ENCODE results near the gene IGFALS.

Gene IGFALS

DNA sequence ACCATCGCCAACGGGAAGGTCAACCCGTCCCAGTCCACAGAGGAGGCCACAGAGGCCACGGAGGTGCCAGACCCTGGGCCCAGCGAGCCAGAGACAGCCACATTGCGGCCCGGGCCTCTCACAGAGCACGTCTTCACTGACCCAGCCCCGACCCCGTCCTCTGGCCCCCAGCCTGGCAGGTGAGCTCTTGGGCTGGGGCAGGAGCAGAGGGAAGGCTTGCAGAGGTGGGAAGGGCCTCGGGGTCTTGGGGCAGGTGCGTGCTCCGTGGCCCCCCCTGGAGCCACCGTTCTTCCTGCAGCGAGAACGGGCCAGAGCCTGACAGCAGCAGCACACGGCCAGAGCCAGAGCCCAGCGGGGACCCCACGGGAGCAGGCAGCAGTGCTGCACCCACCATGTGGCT, 27.3 kb downstream of the IGFALS start:
- H3K4me1 ChIP-seq (ENCODE audit: control insufficient read depth, low read depth, low read length): no peaks in the 10 kb centered on the region
- no peak overlapping the region for H3K27ac ChIP-seq (ENCODE audit: low read length)
- no peaks in the 10 kb centered on the region for H3K27me3 ChIP-seq (ENCODE audit: control insufficient read depth, insufficient read depth, low read length)
- no peak overlapping the region for H3K9ac ChIP-seq (ENCODE audit: low read length)
- H3K36me3 ChIP-seq (ENCODE audit: control insufficient read depth, low read depth, low read length): no peaks in the 10 kb centered on the region
- no peak overlapping the region for H3K4me3 ChIP-seq (ENCODE audit: low read length)
- no peaks in the 10 kb centered on the region for H3K9me3 ChIP-seq (ENCODE audit: control insufficient read depth, low read depth, low read length)

DNA sequence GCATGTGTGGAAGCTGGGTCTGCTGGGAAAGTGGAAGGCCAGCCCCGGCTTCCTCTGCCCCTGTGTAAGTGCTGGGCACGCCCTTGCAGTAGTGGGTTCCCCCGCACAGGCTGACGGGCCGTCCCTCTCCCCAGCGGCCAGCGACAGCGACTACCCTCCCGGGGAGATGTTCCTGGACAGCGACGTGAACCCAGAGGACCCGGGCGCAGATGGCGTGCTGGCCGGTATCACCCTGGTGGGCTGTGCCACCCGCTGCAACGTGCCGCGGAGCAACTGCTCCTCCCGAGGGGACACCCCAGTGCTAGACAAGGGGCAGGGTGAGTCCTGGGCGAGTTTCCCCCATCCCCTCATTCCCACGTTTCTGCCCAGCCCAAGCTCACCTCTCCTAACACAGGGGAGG, 27.7 kb downstream of the IGFALS start:
- Histone ChIP-seq H3K36me3 (ENCODE audit: control insufficient read depth, low read depth, low read length) (no peaks in the 10 kb centered on the region), H3K27ac (ENCODE audit: low read length) (no peak overlapping the region), H3K9me3 (ENCODE audit: control insufficient read depth, low read depth, low read length) (no peaks in the 10 kb centered on the region), H3K9ac (ENCODE audit: low read length) (no peak overlapping the region), H3K4me3 (ENCODE audit: low read length) (no peak overlapping the region), H3K4me1 (ENCODE audit: control insufficient read depth, low read depth, low read length) (no peaks in the 10 kb centered on the region), H3K27me3 (ENCODE audit: control insufficient read depth, insufficient read depth, low read length) (no peaks in the 10 kb centered on the region)

DNA sequence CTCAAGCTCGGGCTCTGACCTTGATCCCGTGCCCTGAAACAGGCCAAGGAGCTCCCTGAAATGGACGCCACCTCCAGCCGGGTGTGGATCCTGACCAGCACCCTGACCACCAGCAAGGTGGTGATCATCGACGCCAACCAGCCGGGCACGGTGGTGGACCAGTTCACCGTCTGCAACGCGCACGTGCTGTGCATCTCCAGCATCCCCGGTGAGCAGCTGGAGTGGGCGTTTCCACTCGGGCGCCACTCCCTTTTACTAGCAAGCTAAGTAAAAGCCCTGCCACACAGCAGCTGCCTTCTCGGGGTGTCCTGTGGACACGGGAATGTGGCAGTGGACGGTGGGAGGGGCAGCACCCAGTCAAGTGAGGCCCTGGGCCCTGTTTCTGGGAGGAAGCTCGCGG, 28.5 kb downstream of the IGFALS start:
- Histone ChIP-seq H3K4me3 (ENCODE audit: low read length) (no peak overlapping the region), H3K4me1 (ENCODE audit: control insufficient read depth, low read depth, low read length) (no peaks in the 10 kb centered on the region), H3K36me3 (ENCODE audit: control insufficient read depth, low read depth, low read length) (no peaks in the 10 kb centered on the region), H3K9ac (ENCODE audit: low read length) (no peak overlapping the region), H3K27ac (ENCODE audit: low read length) (no peak overlapping the region), H3K27me3 (ENCODE audit: control insufficient read depth, insufficient read depth, low read length) (no peaks in the 10 kb centered on the region), H3K9me3 (ENCODE audit: control insufficient read depth, low read depth, low read length) (no peaks in the 10 kb centered on the region)

DNA sequence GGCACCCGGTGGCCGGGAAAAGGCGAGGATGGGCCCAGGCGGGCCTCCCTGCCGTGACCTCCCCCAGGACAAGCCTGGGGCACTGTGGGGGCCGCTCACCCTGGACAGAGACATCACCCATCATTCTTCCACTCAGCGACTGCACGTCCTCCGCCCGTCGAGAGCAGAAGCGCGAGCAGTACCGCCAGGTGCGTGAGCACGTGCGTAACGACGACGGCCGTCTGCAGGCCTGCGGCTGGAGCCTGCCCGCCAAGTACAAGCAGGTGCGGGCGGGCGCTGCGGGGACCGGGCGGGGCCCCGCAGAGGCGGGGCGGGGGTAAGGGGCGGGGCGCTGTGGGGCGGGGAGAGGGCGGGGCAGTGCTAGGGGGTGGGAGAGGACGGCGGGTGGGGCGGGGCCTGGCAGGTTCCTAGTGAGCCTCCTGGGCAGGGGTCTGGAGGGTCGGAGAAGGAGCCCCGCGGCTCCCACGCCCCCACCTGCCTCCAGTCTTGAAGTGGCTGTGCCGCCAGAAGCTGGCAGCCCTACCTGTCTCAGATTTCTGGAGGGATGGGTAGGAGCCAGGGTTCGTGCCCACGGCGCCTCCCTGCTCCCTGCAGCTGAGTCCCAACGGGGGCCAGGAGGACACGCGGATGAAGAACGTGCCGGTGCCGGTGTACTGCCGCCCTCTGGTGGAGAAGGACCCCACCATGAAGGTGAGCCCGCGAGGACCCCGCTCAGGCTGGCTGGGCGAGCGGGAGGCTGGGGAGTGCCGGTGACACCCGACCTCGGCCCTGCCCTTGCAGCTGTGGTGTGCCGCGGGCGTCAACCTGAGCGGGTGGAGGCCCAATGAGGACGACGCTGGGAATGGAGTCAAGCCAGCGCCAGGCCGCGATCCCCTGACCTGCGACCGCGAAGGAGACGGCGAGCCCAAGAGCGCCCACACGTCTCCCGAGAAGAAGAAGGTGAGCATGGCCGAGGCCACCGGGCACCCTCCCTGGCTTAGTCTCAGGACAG, 29.7 kb downstream of the IGFALS start:
- Histone ChIP-seq H3K27me3 (ENCODE audit: control insufficient read depth, insufficient read depth, low read length) (no peaks in the 10 kb centered on the region), H3K9me3 (ENCODE audit: control insufficient read depth, low read depth, low read length) (no peaks in the 10 kb centered on the region), H3K9ac (ENCODE audit: low read length) (no peak overlapping the region), H3K4me3 (ENCODE audit: low read length) (no peak overlapping the region), H3K27ac (ENCODE audit: low read length) (no peak overlapping the region), H3K36me3 (ENCODE audit: control insufficient read depth, low read depth, low read length) (no peaks in the 10 kb centered on the region), H3K4me1 (ENCODE audit: control insufficient read depth, low read depth, low read length) (no peaks in the 10 kb centered on the region)

DNA sequence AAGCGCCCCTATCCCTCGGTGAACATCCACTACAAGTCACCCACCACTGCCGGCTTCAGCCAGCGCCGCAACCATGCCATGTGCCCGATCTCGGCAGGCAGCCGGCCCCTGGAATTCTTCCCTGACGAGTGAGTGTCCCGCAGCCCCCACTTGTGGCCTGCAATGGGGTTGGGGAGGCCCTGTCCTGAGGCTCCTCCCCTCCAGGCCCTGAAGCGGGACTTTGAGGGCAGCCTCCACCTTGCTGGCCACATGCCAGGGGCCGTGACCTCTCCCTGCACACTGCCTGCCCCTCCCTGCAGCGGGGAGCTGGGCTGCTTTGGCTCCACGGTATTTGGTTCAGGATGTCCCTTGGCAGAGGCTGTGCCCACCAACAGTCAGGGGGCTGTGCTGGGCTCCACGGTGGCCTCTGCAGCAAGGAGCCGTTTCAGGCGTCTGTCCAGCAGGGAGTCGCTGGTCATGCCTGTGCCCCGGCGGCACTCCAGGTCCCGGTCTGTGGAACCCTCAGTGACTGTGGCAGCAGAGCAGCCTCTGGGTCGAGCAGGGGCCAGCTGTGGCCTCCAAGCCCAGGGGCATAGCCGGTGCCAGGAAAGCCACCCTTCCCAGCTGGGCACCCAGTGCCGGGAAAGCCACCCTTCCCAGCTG, 30.5 kb downstream of the IGFALS start:
- no peaks in the 10 kb centered on the region for H3K36me3 ChIP-seq (ENCODE audit: control insufficient read depth, low read depth, low read length)
- H3K9ac ChIP-seq (ENCODE audit: low read length): no peak overlapping the region

DNA sequence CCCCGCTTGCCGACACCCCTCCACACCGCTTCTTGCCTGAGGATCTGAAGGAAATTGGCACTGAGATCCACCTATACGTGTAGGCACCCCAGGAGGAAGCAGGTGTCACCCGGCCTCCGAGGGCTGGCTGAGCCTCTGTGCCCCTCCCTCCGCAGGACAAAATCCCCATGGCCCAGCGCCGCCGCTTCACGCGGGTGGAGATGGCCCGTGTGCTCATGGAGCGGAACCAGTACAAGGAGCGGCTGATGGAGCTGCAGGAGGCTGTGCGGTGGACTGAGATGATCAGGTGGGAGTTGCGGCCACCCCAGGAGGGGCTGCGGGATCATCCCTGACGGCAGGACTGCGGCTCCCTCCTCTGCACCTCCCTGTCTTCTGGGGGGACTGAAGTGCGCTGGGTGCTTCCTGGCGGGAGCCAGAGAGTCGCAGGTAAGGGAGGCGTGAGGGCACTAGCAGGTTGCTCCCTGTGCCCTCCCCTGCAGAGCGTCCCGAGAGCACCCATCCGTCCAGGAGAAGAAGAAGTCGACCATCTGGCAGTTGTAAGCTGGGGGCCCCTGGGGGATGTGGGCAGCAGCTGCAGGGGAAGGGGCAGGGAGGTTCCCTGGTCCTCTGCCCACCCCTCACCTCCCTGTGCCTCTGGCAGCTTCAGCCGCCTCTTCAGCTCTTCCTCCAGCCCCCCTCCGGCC, 31.2 kb downstream of the IGFALS start:
- Histone ChIP-seq H3K9me3 (ENCODE audit: control insufficient read depth, low read depth, low read length) (no peaks in the 10 kb centered on the region), H3K4me3 (ENCODE audit: low read length) (no peak overlapping the region), H3K36me3 (ENCODE audit: control insufficient read depth, low read depth, low read length) (no peaks in the 10 kb centered on the region)

More for the DNA sequence above, 30.5 kb downstream of the IGFALS start:
- Histone ChIP-seq H3K4me3 (ENCODE audit: low read length) (no peak overlapping the region), H3K4me1 (ENCODE audit: control insufficient read depth, low read depth, low read length) (no peaks in the 10 kb centered on the region), H3K27me3 (ENCODE audit: control insufficient read depth, insufficient read depth, low read length) (no peaks in the 10 kb centered on the region), H3K27ac (ENCODE audit: low read length) (no peak overlapping the region), H3K9me3 (ENCODE audit: control insufficient read depth, low read depth, low read length) (no peaks in the 10 kb centered on the region)

DNA sequence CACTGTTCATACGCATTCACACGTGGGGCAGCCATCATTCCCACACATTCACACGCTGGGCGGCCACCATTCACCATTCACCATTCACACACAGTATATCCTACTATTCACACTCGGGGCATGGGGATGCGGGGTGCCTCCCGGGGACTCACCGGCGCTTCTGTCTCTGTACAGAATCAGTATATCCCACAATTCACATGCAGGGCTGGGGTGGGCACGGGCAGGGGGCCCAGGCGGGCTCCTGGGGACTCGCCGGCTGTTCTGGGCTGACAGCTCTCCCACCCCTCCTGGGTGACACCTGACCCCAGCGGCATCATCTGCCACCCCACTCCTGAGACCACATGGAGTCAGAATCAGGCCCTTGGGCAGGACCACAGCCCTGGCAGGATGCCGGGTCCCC, 31.8 kb downstream of the IGFALS start:
- no peaks in the 10 kb centered on the region for H3K27me3 ChIP-seq (ENCODE audit: control insufficient read depth, insufficient read depth, low read length)
- H3K9ac ChIP-seq (ENCODE audit: low read length): no peak overlapping the region
- H3K4me3 ChIP-seq (ENCODE audit: low read length): no peak overlapping the region
- H3K9me3 ChIP-seq (ENCODE audit: control insufficient read depth, low read depth, low read length): no peaks in the 10 kb centered on the region
- H3K27ac ChIP-seq (ENCODE audit: low read length): no peak overlapping the region
- H3K4me1 ChIP-seq (ENCODE audit: control insufficient read depth, low read depth, low read length): no peaks in the 10 kb centered on the region
- H3K36me3 ChIP-seq (ENCODE audit: control insufficient read depth, low read depth, low read length): no peaks in the 10 kb centered on the region

More for the DNA sequence above, 31.2 kb downstream of the IGFALS start:
- Histone ChIP-seq H3K27ac (ENCODE audit: low read length) (no peak overlapping the region), H3K4me1 (ENCODE audit: control insufficient read depth, low read depth, low read length) (no peaks in the 10 kb centered on the region), H3K9ac (ENCODE audit: low read length) (no peak overlapping the region), H3K27me3 (ENCODE audit: control insufficient read depth, insufficient read depth, low read length) (no peaks in the 10 kb centered on the region)

DNA sequence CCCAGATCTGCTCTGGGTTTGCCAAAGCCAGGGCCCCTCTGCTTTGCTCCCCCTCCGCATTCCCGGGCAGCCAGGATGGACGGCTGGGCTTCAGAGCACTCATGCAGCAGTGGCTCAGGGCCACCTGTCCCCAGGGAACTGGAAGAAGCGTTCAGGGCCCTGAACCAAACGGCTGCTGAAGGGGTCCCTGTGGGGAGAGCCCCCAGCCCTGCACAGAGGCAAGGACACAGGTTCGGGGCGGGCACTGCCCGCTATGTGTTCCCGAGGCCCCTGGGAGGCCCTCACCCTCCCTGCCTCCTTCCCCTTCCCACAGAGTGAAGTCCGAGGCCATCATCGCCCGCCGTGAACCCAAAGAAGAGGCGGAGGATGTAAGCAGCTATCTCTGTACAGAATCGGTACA, 32.6 kb downstream of the IGFALS start:
- H3K36me3 ChIP-seq (ENCODE audit: control insufficient read depth, low read depth, low read length): no peaks in the 10 kb centered on the region
- no peaks in the 10 kb centered on the region for H3K9me3 ChIP-seq (ENCODE audit: control insufficient read depth, low read depth, low read length)
- no peak overlapping the region for H3K9ac ChIP-seq (ENCODE audit: low read length)
- no peak overlapping the region for H3K4me3 ChIP-seq (ENCODE audit: low read length)
- no peak overlapping the region for H3K27ac ChIP-seq (ENCODE audit: low read length)
- no peaks in the 10 kb centered on the region for H3K27me3 ChIP-seq (ENCODE audit: control insufficient read depth, insufficient read depth, low read length)
- H3K4me1 ChIP-seq (ENCODE audit: control insufficient read depth, low read depth, low read length): no peaks in the 10 kb centered on the region

DNA sequence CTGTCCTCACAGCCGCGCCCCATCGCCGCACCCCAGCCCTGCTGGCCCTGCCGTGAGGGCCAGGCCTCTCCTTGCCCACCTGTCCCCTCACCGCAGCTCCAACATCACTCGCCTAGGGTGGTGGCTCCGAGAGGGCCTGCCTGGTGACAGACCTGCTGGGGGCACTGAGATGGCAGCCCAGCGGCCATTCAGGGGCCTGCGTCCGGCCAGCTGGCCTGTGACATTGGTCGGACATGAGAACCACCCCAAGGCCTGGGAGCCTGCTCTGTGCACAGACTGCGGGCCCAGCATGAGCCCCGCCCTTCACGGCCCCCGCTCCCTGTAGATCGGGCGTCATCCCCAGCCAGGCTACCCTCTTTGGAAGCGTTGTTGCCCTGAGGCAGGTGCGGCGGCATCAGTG, 34.0 kb downstream of the IGFALS start:
- Histone ChIP-seq H3K9ac (ENCODE audit: low read length) (no peak overlapping the region), H3K4me1 (ENCODE audit: control insufficient read depth, low read depth, low read length) (no peaks in the 10 kb centered on the region), H3K9me3 (ENCODE audit: control insufficient read depth, low read depth, low read length) (no peaks in the 10 kb centered on the region), H3K36me3 (ENCODE audit: control insufficient read depth, low read depth, low read length) (no peaks in the 10 kb centered on the region), H3K4me3 (ENCODE audit: low read length) (no peak overlapping the region), H3K27me3 (ENCODE audit: control insufficient read depth, insufficient read depth, low read length) (no peaks in the 10 kb centered on the region), H3K27ac (ENCODE audit: low read length) (no peak overlapping the region)

DNA sequence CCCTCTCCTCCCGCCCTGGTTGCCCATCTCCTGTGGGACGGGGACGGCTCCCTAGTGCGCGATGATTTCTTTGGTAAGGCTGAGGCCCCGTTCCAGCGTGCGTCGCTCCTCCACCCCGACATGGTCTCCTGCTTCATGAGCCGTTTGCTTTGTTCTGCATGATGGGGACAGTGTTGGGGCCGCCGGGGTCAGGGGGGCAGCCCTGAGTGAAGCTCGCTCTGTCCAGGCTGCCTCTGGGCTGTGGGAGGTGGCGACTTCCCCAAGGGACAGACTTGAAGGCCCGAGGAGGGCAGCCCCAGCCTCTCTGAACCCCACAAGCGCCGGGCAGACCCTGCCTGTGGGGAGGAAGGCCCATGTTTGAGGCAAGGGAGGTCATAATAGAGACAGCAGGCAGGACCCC, 34.6 kb downstream of the IGFALS start:
- Histone ChIP-seq H3K4me3 (ENCODE audit: low read length) (no peak overlapping the region), H3K9me3 (ENCODE audit: control insufficient read depth, low read depth, low read length) (no peaks in the 10 kb centered on the region), H3K9ac (ENCODE audit: low read length) (no peak overlapping the region), H3K4me1 (ENCODE audit: control insufficient read depth, low read depth, low read length) (no peaks in the 10 kb centered on the region), H3K27ac (ENCODE audit: low read length) (no peak overlapping the region), H3K36me3 (ENCODE audit: control insufficient read depth, low read depth, low read length) (no peaks in the 10 kb centered on the region), H3K27me3 (ENCODE audit: control insufficient read depth, insufficient read depth, low read length) (no peaks in the 10 kb centered on the region)

DNA sequence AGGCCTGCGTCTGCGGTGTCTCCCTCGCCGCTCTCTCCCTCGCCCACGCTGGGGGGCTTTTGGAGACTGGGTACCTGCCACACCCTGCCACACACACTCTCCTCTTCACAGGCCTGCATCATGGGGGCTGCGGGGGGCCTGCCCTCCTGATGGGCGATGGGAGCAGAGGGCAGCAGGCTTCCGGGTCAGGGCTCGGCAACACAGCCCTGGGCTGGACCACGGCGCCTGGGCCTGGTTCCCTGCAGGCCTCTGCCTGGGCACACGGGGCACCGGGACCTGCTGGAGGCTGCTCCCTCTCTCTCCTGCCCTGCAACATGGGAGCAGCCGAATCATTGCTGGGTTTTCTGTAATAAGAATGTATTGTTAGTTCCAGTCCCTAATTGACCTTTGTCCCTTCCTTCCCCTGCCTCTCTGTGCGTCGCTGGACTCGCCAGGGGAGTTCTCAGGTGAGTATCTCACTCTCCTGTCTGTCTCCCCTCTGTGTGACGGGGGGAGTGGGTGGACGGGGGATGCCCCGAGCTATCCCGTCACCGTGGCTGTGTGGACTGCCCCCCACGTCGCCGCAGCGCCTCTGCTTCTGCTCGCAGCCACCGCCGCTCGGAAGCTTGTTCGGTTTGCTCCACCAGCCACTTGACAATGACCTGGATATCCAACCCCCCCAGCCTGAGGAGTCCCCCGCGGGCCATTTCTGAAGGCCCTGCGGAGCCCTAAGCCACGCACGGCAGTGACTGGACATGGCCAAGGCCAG, 35.6 kb downstream of the IGFALS start:
- Histone ChIP-seq H3K27ac (ENCODE audit: low read length) (no peak overlapping the region), H3K36me3 (ENCODE audit: control insufficient read depth, low read depth, low read length) (no peaks in the 10 kb centered on the region), H3K27me3 (ENCODE audit: control insufficient read depth, insufficient read depth, low read length) (no peaks in the 10 kb centered on the region), H3K4me1 (ENCODE audit: control insufficient read depth, low read depth, low read length) (no peaks in the 10 kb centered on the region), H3K9ac (ENCODE audit: low read length) (no peak overlapping the region), H3K9me3 (ENCODE audit: control insufficient read depth, low read depth, low read length) (no peaks in the 10 kb centered on the region), H3K4me3 (ENCODE audit: low read length) (no peak overlapping the region)

Measured in iPS-18a (cell line).